H1 (cell line): ENCODE measurements around the gene PACC1. TPM values are rescaled to one million over a fixed set of nuclear protein-coding genes. Genes with fewer than 3 reads are reported as not detected.

Experiments
- CTCF ChIA-PET: fragments of 300-600 bp; sonication (Branson Sonifier 250); formaldehyde crosslinking; loops from one replicate; lab custom pipeline; 2021; ENCODE audit not compliant: partially characterized antibody; lab: Charles Lee
- POLR2A ChIA-PET: fragments of 300-600 bp; sonication (Branson Sonifier 250); formaldehyde crosslinking; loops from one replicate; lab custom pipeline; 2021; ENCODE audit warnings: inconsistent platforms; ENCODE audit not compliant: partially characterized antibody; lab: Charles Lee
- DNase-seq, 2 experiments: peaks; one replicate each; pipeline versions ENCODE4 v3.0.0 to v3.0.0-alpha.2; 2010 to 2022; ENCODE audit warnings: low spot score in 2 of 2, low read depth in 1 of 2, mixed read lengths in 1 of 2
- FAIRE-seq: peaks from 2 replicates; lab custom pipeline; 2011; peaks lifted over from hg19 to GRCh38; lab: Jason Lieb, UNC
- H2AFZ ChIP-seq: 2 replicates; pipeline ENCODE4 v1.8.1; 2012; ENCODE audit warnings: low read length, inconsistent platforms
- H2AK5ac ChIP-seq: 2 replicates; pipeline ENCODE4 v1.6.1; 2013; ENCODE audit warnings: low read depth, low read length
- H2BK120ac ChIP-seq: replicated peaks from 2 replicates; pipeline ENCODE3; 2013; ENCODE audit warnings: low read depth, low read length, inconsistent platforms
- H2BK12ac ChIP-seq: 2 replicates; pipeline ENCODE4 v1.6.1; 2013; ENCODE audit warnings: low read depth, low read length
- H2BK15ac ChIP-seq: 2 replicates; pipeline ENCODE4 v1.6.1; 2013; ENCODE audit warnings: low read length
- H2BK20ac ChIP-seq: 2 replicates; pipeline ENCODE4 v1.6.1; 2013; ENCODE audit warnings: low read length
- H2BK5ac ChIP-seq: 2 replicates; pipeline ENCODE4 v1.6.1; 2013; ENCODE audit warnings: low read depth, low read length
- H3K14ac ChIP-seq: 2 replicates; pipeline ENCODE4 v1.6.1; 2013; ENCODE audit warnings: inconsistent platforms; ENCODE audit not compliant: insufficient read length
- H3K18ac ChIP-seq: 2 replicates; pipeline ENCODE4 v1.6.1; 2013; ENCODE audit warnings: low read length; ENCODE audit errors: extremely low read depth
- H3K23ac ChIP-seq: 2 replicates; pipeline ENCODE4 v1.6.1; 2013; ENCODE audit warnings: inconsistent platforms; ENCODE audit not compliant: insufficient read length
- H3K23me2 ChIP-seq: 2 replicates; pipeline ENCODE4 v1.6.1; 2013; ENCODE audit warnings: low read depth, low read length
- H3K27ac ChIP-seq: 2 replicates; pipeline ENCODE4 v1.6.1; 2011; ENCODE audit warnings: low read depth, low read length, inconsistent platforms
- H3K27me3 ChIP-seq, 4 experiments: replicated peaks in 1 of 4; 1 replicate in 1 of 4; 2 replicates in 3 of 4; pipeline versions ENCODE4 v1.6.1 to v1.8.1; 2011 to 2013; ENCODE audit warnings: low read length in 3 of 4, mild to moderate bottlenecking in 3 of 4, inconsistent platforms in 2 of 4, mixed read lengths in 2 of 4, moderate library complexity in 1 of 4; ENCODE audit not compliant: control insufficient read depth in 3 of 4, insufficient read depth in 3 of 4; ENCODE audit errors: extremely low read depth in 1 of 4
- H3K36me3 ChIP-seq, 4 experiments: 2 replicates each; pipeline versions ENCODE4 v1.6.1 to v1.8.1; 2011 to 2013; ENCODE audit warnings: mild to moderate bottlenecking in 4 of 4, low read length in 3 of 4, moderate library complexity in 2 of 4, control low read depth in 1 of 4, inconsistent platforms in 1 of 4; ENCODE audit not compliant: insufficient read depth in 4 of 4, control insufficient read depth in 2 of 4
- H3K4ac ChIP-seq: replicated peaks from 2 replicates; pipeline ENCODE3; 2013; ENCODE audit warnings: low read length, low read depth, mixed read lengths, inconsistent platforms; ENCODE audit not compliant: insufficient read length
- H3K4me1 ChIP-seq, 4 experiments: replicated peaks in 1 of 4; 1 replicate in 1 of 4; 2 replicates in 3 of 4; pipeline versions ENCODE4 v1.6.1 to v1.8.1; 2011 to 2013; ENCODE audit warnings: low read length in 3 of 4, inconsistent platforms in 2 of 4, mixed read lengths in 1 of 4; ENCODE audit not compliant: insufficient read depth in 4 of 4, control insufficient read depth in 3 of 4
- H3K4me2 ChIP-seq, 2 experiments: 2 replicates each; pipeline versions ENCODE4 v1.6.1 to v1.8.1; 2011 to 2013; ENCODE audit warnings: low read depth in 2 of 2, low read length in 2 of 2, control low read depth in 1 of 2, inconsistent platforms in 1 of 2, mild to moderate bottlenecking in 1 of 2; ENCODE audit not compliant: insufficient read depth in 1 of 2
- H3K4me3 ChIP-seq, 4 experiments: fragments of 200-600, 300-600 bp in 1 of 4; sonication (generic), shearing (Covaris generic), sonication (Bioruptor Twin) in 1 of 4; 2 replicates each; pipeline versions ENCODE4 v1.5.1 to v1.8.1; 2011 to 2016; ENCODE audit warnings: low read length in 4 of 4, low read depth in 3 of 4, control low read depth in 2 of 4, inconsistent platforms in 2 of 4, mild to moderate bottlenecking in 2 of 4, mixed read lengths in 1 of 4, moderate library complexity in 1 of 4; ENCODE audit not compliant: insufficient read depth in 2 of 4; ENCODE audit errors: extremely low read depth in 1 of 4
- H3K56ac ChIP-seq: replicated peaks from 2 replicates; pipeline ENCODE3; 2013; ENCODE audit warnings: low read depth, mild to moderate bottlenecking, mixed read lengths, low read length, inconsistent platforms; ENCODE audit not compliant: insufficient read length
- H3K79me1 ChIP-seq: 2 replicates; pipeline ENCODE4 v1.6.1; 2013; ENCODE audit warnings: low read depth, low read length, control low read depth
- H3K79me2 ChIP-seq, 2 experiments: 2 replicates each; pipeline versions ENCODE4 v1.6.1 to v1.8.1; 2012 to 2013; ENCODE audit warnings: low read length in 2 of 2, mild to moderate bottlenecking in 2 of 2, inconsistent platforms in 1 of 2; ENCODE audit not compliant: insufficient read depth in 2 of 2, control insufficient read depth in 1 of 2
- H3K9ac ChIP-seq, 4 experiments: replicated peaks in 1 of 4; 1 replicate in 1 of 4; 2 replicates in 3 of 4; pipeline versions ENCODE4 v1.6.1 to v1.8.1; 2011 to 2013; ENCODE audit warnings: low read depth in 3 of 4, low read length in 3 of 4, control low read depth in 2 of 4, mild to moderate bottlenecking in 2 of 4, moderate library complexity in 2 of 4, inconsistent platforms in 1 of 4; ENCODE audit errors: extremely low read depth in 1 of 4
- H3K9me3 ChIP-seq, 2 experiments: 2 replicates each; pipeline versions ENCODE4 v1.6.1 to v1.8.1; 2012 to 2013; ENCODE audit warnings: mild to moderate bottlenecking in 2 of 2, moderate library complexity in 2 of 2, control low read depth in 1 of 2, inconsistent platforms in 1 of 2, low read depth in 1 of 2, low read length in 1 of 2, mixed read lengths in 1 of 2; ENCODE audit not compliant: insufficient read depth in 2 of 2
- H4K20me1 ChIP-seq, 2 experiments: replicated peaks in 1 of 2; 2 replicates each; pipeline versions ENCODE3 to v1.8.1; 2011 to 2013; ENCODE audit warnings: inconsistent platforms in 2 of 2, low read length in 2 of 2, mild to moderate bottlenecking in 1 of 2; ENCODE audit not compliant: insufficient read depth in 2 of 2, control insufficient read depth in 1 of 2
- H4K5ac ChIP-seq: 2 replicates; pipeline ENCODE4 v1.6.1; 2013; ENCODE audit warnings: low read length, low read depth, mixed read lengths, inconsistent platforms; ENCODE audit not compliant: insufficient read length
- H4K8ac ChIP-seq: 2 replicates; pipeline ENCODE4 v1.8.0; 2013; ENCODE audit warnings: mild to moderate bottlenecking, moderate library complexity, low read length, inconsistent platforms; ENCODE audit not compliant: insufficient read depth; ENCODE audit errors: extremely low read depth
- H4K91ac ChIP-seq: replicated peaks from 2 replicates; pipeline ENCODE3; 2013; ENCODE audit warnings: low read length, mixed read lengths, inconsistent platforms; ENCODE audit not compliant: insufficient read length
- BRCA1 ChIP-seq: IDR thresholded peaks from 2 replicates; pipeline ENCODE4 v1.6.1; 2012; ENCODE audit warnings: low read depth, low read length, improper control_type of control experiment
- EP300 ChIP-seq, 2 experiments: IDR thresholded peaks; 1 replicate in 1 of 2; 2 replicates in 1 of 2; pipeline ENCODE4 v1.6.1; 2011 to 2012; ENCODE audit warnings: low read depth in 2 of 2, low read length in 2 of 2, mild to moderate bottlenecking in 2 of 2, borderline replicate concordance in 1 of 2, inconsistent platforms in 1 of 2, moderate library complexity in 1 of 2
- NRF1 ChIP-seq: IDR thresholded peaks from 2 replicates; pipeline ENCODE4 v1.6.1; 2011; ENCODE audit warnings: mild to moderate bottlenecking, low read depth, low read length, improper control_type of control experiment
- RBBP5 ChIP-seq: IDR thresholded peaks from 2 replicates; pipeline ENCODE4 v1.7.1; 2012; ENCODE audit warnings: low read depth, mild to moderate bottlenecking, inconsistent platforms, low read length, moderate library complexity, borderline replicate concordance
- SRF ChIP-seq: IDR thresholded peaks from 2 replicates; pipeline ENCODE4 v1.6.1; 2011; ENCODE audit warnings: mild to moderate bottlenecking, low read depth, low read length, moderate library complexity
- TEAD4 ChIP-seq: IDR thresholded peaks from 2 replicates; pipeline ENCODE4 v1.6.1; 2012; ENCODE audit warnings: low read depth, low read length, inconsistent platforms, mixed read lengths
- WGBS, 2 experiments: shearing (Covaris generic) in 1 of 2; methylation state at CpG; one replicate each; pipeline versions ENCODE4 v1.1.6 to v1.1.7; 2013 to 2015; ENCODE audit warnings: low lambda C conversion rate in 2 of 2, mixed read lengths in 2 of 2, inconsistent platforms in 1 of 2, low coverage in 1 of 2, missing lambda C conversion rate in 1 of 2; ENCODE audit not compliant: insufficient replicate concordance in 2 of 2, insufficient coverage in 1 of 2, insufficient read length in 1 of 2; ENCODE audit errors: extremely low coverage in 1 of 2, missing lambda C conversion rate in 1 of 2; 5-methylcytosine and 5-hydroxymethylcytosine counted together
- polyA plus RNA-seq, 7 experiments: library from polyadenylated mRNA; depleted of rRNA in 3 of 7; stranded (reverse) in 5 of 7; unstranded in 2 of 7; fragments of >200 nt in 5 of 7; fragments of 200-250 nt in 2 of 7; gene quantifications; 1 replicate in 5 of 7; 2 replicates in 1 of 7; 4 replicates in 1 of 7; pipeline versions ENCODE4 v1.2.1 to v1.2.3, GENCODE V29; 2011 to 2013; ENCODE audit warnings: missing spikeins in 2 of 7, mixed read lengths in 2 of 7
- total RNA-seq: library from RNA; stranded (reverse); fragmentation: NEBNext Ultra II Directional; extraction: Animal tissue kit (Norgen Biotek cat#: 25700); gene quantifications from 2 replicates; pipeline ENCODE4 v1.2.1, GENCODE V29; 2021
- TF ChIP-seq, protein P1 (sequence below): IDR thresholded peaks from 2 replicates; pipeline ENCODE4 v1.6.1; 2012; ENCODE audit warnings: inconsistent platforms

Gene PACC1
- total and polyA plus RNA-seq, 2 of the 8 experiments (the other 6 are each of a cell fraction or from before 2014, with no cell fraction given): 18.8 to 23.5 TPM

DNA sequence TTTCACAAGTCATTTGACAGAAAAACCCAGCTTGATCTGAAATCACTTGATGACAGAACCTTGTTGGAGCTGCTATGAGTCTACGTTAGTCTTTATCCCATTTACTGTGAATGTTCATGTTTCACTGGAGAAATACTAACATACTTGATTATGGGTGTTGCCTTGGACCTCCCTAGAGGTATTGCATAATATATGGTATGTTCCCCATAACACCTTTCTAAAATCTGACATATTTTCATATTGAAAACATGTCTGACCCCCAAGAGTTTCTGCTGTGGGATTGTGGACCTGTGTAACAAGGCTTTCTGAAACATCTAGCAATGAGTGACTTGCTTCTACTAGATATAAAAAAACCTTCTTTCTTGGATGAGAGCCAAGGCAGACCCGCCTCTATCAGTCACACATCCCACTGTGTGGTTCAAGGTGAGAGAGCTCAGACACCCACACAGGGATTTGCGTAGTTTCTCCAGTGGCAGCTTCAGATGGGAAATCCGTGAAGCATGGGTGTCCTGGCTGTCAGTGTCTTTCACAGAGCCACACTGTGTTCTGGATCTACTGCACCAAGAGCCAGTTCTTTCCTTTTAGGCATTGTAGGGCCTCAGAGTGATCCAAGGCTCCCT is 22.6 kb upstream of the PACC1 start:
- Histone ChIP-seq H3K9me3 (no peaks in the 10 kb centered on the region), H3K14ac (no peak overlapping the region), H4K8ac (no peak overlapping the region), H3K18ac (no peak overlapping the region), H4K20me1 (no peaks in the 10 kb centered on the region), H2BK15ac (no peak overlapping the region), H3K4me2 (no peak overlapping the region), H3K27ac (no peak overlapping the region), H2AFZ (no peak overlapping the region), H4K5ac (no peak overlapping the region), H3K9ac (no peak overlapping the region; a peak in 1 of 7 replicates), H3K4me3 (no peak overlapping the region), H3K36me3 (no peaks in the 10 kb centered on the region), H3K23me2 (peaks cover 2% of the 10 kb centered on the region; the same call in 1 of the 2 replicates), H3K56ac (no peak overlapping the region), H2BK20ac (no peak overlapping the region), H3K27me3 (no peaks in the 10 kb centered on the region; a peak in 2 of 7 replicates), H2BK12ac (no peak overlapping the region), H3K79me1 (no peaks in the 10 kb centered on the region; the same call in 1 of the 2 replicates), H2BK5ac (no peak overlapping the region), H3K79me2 (no peaks in the 10 kb centered on the region; a peak in 1 of 4 replicates), H2AK5ac (no peak overlapping the region), H2BK120ac (no peak overlapping the region), H3K23ac (no peak overlapping the region), H3K4ac (no peak overlapping the region), H4K91ac (no peak overlapping the region), H3K4me1 (peaks cover under 1 to 3% (median 2%) of the 10 kb centered on the region in 4 experiments; a peak in 3 of 7 replicates)
- WGBS, 2 experiments: 89% methylated on average over 4 of the region's 4 CpGs; no CpG with 5 or more reads in 1 of the 2 experiments
- TF ChIP-seq RBBP5: no peak
- TF ChIP-seq BRCA1: no peak
- no peak for TF ChIP-seq NRF1
- no peak for TF ChIP-seq SRF
- no peak for TF ChIP-seq TEAD4
- TF ChIP-seq, protein P1, sequence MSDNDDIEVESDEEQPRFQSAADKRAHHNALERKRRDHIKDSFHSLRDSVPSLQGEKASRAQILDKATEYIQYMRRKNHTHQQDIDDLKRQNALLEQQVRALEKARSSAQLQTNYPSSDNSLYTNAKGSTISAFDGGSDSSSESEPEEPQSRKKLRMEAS: no peak
- TF ChIP-seq EP300 (IDR thresholded peaks at IDR 0.05; ENCODE audit: borderline replicate concordance in 1 of 2, low read depth in 2 of 2, low read length in 2 of 2): no peak
- DNase-seq (no peak), FAIRE-seq (no peak)
- ChIA-PET CTCF (interaction anchor here (0.6 to 1.8 kb wide), 5 partner anchors 11 to 373 kb away, joined by 3 to 8 read pairs (median 4); no protein-coding TSS in a partner anchor), POLR2A (no interaction called here)
